ENCODE measurements around the gene HMGCL. TPM values are rescaled to one million over a fixed set of nuclear protein-coding genes. Genes with fewer than 3 reads are reported as not detected.

Gene HMGCL
- polyA plus RNA-seq, 1 experiment = 39.5 TPM

GRCh38 chr1:23809751-23810171 is 15.5 kb downstream of the HMGCL start:
- peak; percentile 73 for TF ChIP-seq CTCF (IDR thresholded peaks at IDR 0.05; ENCODE audit: low read depth, low read length)
- H3K27me3 ChIP-seq (ENCODE audit: control insufficient read depth, insufficient read depth, low read length) = no peaks in the 10 kb centered on the region
- DNase-seq (ENCODE audit: low read depth, low spot score) = no peak
- no peak overlapping the region for H3K4me3 ChIP-seq (ENCODE audit: low read depth, low read length)
- POLR2A ChIA-PET = interaction anchor here (0.8 kb wide), 1 partner anchor 32 kb away, joined by 3 read pairs; no protein-coding TSS in a partner anchor
- H3K27ac ChIP-seq (ENCODE audit: low read depth, low read length) = no peak overlapping the region
- H3K9me3 ChIP-seq (ENCODE audit: control insufficient read depth, insufficient read depth, low read length) = no peaks in the 10 kb centered on the region
- CTCF ChIA-PET = interaction anchor here (0.6 to 1.7 kb wide), 10 partner anchors 9 to 218 kb away, joined by 3 to 9 read pairs (median 4); partner anchors contain the start of gene GALE

DNA sequence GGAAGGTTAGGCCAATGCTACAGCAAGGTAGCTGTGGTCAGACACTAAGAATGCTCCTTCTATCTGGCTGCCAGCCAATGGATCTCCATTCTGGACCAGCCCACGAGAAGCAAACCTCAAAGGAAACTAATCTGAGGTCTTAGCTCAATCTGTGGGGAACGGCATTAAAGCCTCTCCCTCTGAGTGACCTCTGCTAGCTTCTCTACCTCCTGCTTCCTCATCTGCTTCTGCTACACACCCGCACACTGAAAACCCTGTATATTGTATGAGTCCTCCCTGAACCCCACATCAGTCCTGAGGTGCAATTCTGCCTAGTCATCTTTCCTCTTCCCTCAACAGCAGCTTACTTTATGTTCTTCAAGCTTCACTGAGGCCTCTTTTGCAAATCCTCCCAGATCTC is 17.8 kb downstream of the HMGCL start:
- H3K9me3 ChIP-seq (ENCODE audit: control insufficient read depth, insufficient read depth, low read length) = no peaks in the 10 kb centered on the region
- no peak overlapping the region for H3K4me3 ChIP-seq (ENCODE audit: low read depth, low read length)
- no peak overlapping the region for H3K27ac ChIP-seq (ENCODE audit: low read depth, low read length)
- ChIA-PET POLR2A (interaction anchor here (1.4 kb wide), 1 partner anchor 18 kb away, joined by 5 read pairs; the partner anchor contains the start of gene HMGCL), CTCF (interaction anchor here (0.5 to 1.1 kb wide), 2 partner anchors 109 to 113 kb away, joined by 4 to 5 read pairs; no protein-coding TSS in a partner anchor)
- no peaks in the 10 kb centered on the region for H3K27me3 ChIP-seq (ENCODE audit: control insufficient read depth, insufficient read depth, low read length)
- no peak for TF ChIP-seq CTCF (IDR thresholded peaks at IDR 0.05; ENCODE audit: low read depth, low read length)
- DNase-seq (ENCODE audit: low read depth, low spot score) = no peak

- ChIA-PET CTCF (interaction anchor here (0.7 to 1.6 kb wide), 3 partner anchors 8 to 110 kb away, joined by 3 to 5 read pairs (median 4); no protein-coding TSS in a partner anchor), POLR2A (interaction anchor here (1.4 kb wide), 1 partner anchor 19 kb away, joined by 5 read pairs; the partner anchor contains the start of gene HMGCL)
- Histone ChIP-seq H3K27me3 (ENCODE audit: control insufficient read depth, insufficient read depth, low read length) (no peaks in the 10 kb centered on the region), H3K4me3 (ENCODE audit: low read depth, low read length) (no peak overlapping the region), H3K9me3 (ENCODE audit: control insufficient read depth, insufficient read depth, low read length) (no peaks in the 10 kb centered on the region), H3K27ac (ENCODE audit: low read depth, low read length) (no peak overlapping the region)
- no peak for TF ChIP-seq CTCF (IDR thresholded peaks at IDR 0.05; ENCODE audit: low read depth, low read length)
- no peak for DNase-seq (ENCODE audit: low read depth, low spot score)
Measured at GRCh38 chr1:23806280-23806679, 18.9 kb downstream of the HMGCL start.

- CTCF ChIA-PET = interaction anchor here (0.9 kb wide), 1 partner anchor 33 kb away, joined by 3 read pairs; no protein-coding TSS in a partner anchor
- no peak overlapping the region for H3K27ac ChIP-seq (ENCODE audit: low read depth, low read length)
- DNase-seq (ENCODE audit: low read depth, low spot score) = no peak
- no peaks in the 10 kb centered on the region for H3K27me3 ChIP-seq (ENCODE audit: control insufficient read depth, insufficient read depth, low read length)
- TF ChIP-seq CTCF (IDR thresholded peaks at IDR 0.05; ENCODE audit: low read depth, low read length) = no peak
- no peak overlapping the region for H3K4me3 ChIP-seq (ENCODE audit: low read depth, low read length)
- H3K9me3 ChIP-seq (ENCODE audit: control insufficient read depth, insufficient read depth, low read length) = no peaks in the 10 kb centered on the region; the same call in 1 of the 2 replicates
- POLR2A ChIA-PET = interaction anchor here (0.7 kb wide), 1 partner anchor 20 kb away, joined by 4 read pairs; the partner anchor contains the start of gene HMGCL
Measured at GRCh38 chr1:23805025-23805424, 20.2 kb downstream of the HMGCL start.

GRCh38 chr1:23804183-23804835 is 20.9 kb downstream of the HMGCL start:
- peak; percentile 28; the same call in 1 of the 2 replicates for TF ChIP-seq CTCF (IDR thresholded peaks at IDR 0.05; ENCODE audit: low read depth, low read length)
- Histone ChIP-seq H3K4me3 (ENCODE audit: low read depth, low read length) (no peak overlapping the region), H3K27me3 (ENCODE audit: control insufficient read depth, insufficient read depth, low read length) (no peaks in the 10 kb centered on the region), H3K27ac (ENCODE audit: low read depth, low read length) (no peak overlapping the region), H3K9me3 (ENCODE audit: control insufficient read depth, insufficient read depth, low read length) (no peaks in the 10 kb centered on the region; the same call in 1 of the 2 replicates)
- POLR2A ChIA-PET = no interaction called here
- CTCF ChIA-PET = no interaction called here
- no peak for DNase-seq (ENCODE audit: low read depth, low spot score)
